Subcutaneous abdominal adipose tissue (tissue), 5 donors: ENCODE results near the gene IFIT2.

ENCODE experiments used
- H3K27ac ChIP-seq: one replicate; pipeline ENCODE4 v1.7.0; 2013; ENCODE audit warnings: low read depth, mild to moderate bottlenecking, inconsistent platforms, low read length, moderate library complexity
- H3K27me3 ChIP-seq, 5 donors: one replicate each; pipeline ENCODE4 v1.7.0; 2013; ENCODE audit warnings: low read length in 5 of 5, inconsistent platforms in 1 of 5; ENCODE audit not compliant: control insufficient read depth in 5 of 5, insufficient read depth in 4 of 5
- H3K36me3 ChIP-seq, 5 donors: one replicate each; pipeline ENCODE4 v1.7.0; 2013; ENCODE audit warnings: low read length in 5 of 5; ENCODE audit not compliant: control insufficient read depth in 5 of 5, insufficient read depth in 5 of 5
- H3K4me1 ChIP-seq, 5 donors: one replicate each; pipeline ENCODE4 v1.7.0; 2013; ENCODE audit warnings: low read length in 5 of 5, mild to moderate bottlenecking in 3 of 5, moderate library complexity in 1 of 5; ENCODE audit not compliant: control insufficient read depth in 5 of 5, insufficient read depth in 5 of 5
- H3K4me3 ChIP-seq, 5 donors: one replicate each; pipeline ENCODE4 v1.7.0; 2013; ENCODE audit warnings: low read length in 5 of 5, low read depth in 1 of 5
- H3K9ac ChIP-seq, 5 donors: one replicate each; pipeline ENCODE4 v1.7.0; 2013; ENCODE audit warnings: low read length in 5 of 5, mild to moderate bottlenecking in 4 of 5, moderate library complexity in 3 of 5
- H3K9me3 ChIP-seq, 5 donors: one replicate each; pipeline ENCODE4 v1.7.0; 2013; ENCODE audit warnings: low read length in 5 of 5; ENCODE audit not compliant: control insufficient read depth in 5 of 5
- donor health status: healthy.
- donor health status: healthy.
- donor health status: healthy.
- donor health status: healthy.
- donor health status: healthy.

The IFIT2 gene

DNA sequence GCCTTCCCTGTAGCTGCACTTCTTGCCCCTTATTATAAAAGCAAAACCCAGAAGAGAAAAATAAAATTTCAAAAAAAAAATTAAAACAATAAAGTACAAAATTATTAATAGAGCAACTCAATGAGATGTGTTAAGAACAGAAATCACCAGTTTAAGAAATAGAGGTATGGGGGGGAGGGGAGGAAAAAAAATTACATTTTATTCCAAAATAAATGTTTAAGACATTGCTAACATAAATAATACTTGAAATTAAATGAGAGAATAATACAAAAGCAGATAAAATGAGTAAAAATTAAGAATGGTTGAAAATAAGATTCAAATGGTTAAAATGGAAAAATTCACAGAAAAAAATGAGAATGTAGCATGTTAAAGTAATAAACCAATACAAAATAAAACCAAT lies 3.1 kb downstream of the IFIT2 start:
- no peak overlapping the region for H3K4me3 ChIP-seq
- H3K9ac ChIP-seq, result no peak overlapping the region
- peaks cover 3 to 43% (median 38%) of the 10 kb centered on the region in 5 donors for H3K4me1 ChIP-seq
- H3K9me3 ChIP-seq, result no peaks in the 10 kb centered on the region
- H3K27ac ChIP-seq, result no peak overlapping the region
- peaks cover 3 to 30% (median 15%) of the 10 kb centered on the region in 5 donors for H3K36me3 ChIP-seq
- H3K27me3 ChIP-seq, result no peaks in the 10 kb centered on the region

DNA sequence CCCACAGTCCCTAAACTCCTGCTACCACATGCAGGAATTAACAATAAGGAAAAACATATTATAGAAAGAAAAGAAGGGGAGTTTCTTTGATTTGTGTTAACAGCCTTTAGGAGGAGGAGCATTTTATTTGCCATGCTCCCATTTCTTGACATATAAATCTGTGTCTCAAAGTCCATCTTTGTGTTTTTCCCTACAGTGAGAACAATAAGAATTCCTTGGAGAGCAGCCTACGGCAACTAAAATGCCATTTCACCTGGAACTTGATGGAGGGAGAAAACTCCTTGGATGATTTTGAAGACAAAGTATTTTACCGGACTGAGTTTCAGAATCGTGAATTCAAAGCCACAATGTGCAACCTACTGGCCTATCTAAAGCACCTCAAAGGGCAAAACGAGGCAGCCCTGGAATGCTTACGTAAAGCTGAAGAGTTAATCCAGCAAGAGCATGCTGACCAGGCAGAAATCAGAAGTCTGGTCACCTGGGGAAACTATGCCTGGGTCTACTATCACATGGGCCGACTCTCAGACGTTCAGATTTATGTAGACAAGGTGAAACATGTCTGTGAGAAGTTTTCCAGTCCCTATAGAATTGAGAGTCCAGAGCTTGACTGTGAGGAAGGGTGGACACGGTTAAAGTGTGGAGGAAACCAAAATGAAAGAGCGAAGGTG lies 4.1 kb downstream of the IFIT2 start:
- Histone ChIP-seq H3K27me3 (no peaks in the 10 kb centered on the region), H3K9ac (no peak overlapping the region), H3K9me3 (no peaks in the 10 kb centered on the region), H3K4me3 (no peak overlapping the region), H3K27ac (no peak overlapping the region), H3K36me3 (peaks cover 3 to 30% (median 15%) of the 10 kb centered on the region in 5 donors), H3K4me1 (peaks cover 3 to 48% (median 43%) of the 10 kb centered on the region in 5 donors)

DNA sequence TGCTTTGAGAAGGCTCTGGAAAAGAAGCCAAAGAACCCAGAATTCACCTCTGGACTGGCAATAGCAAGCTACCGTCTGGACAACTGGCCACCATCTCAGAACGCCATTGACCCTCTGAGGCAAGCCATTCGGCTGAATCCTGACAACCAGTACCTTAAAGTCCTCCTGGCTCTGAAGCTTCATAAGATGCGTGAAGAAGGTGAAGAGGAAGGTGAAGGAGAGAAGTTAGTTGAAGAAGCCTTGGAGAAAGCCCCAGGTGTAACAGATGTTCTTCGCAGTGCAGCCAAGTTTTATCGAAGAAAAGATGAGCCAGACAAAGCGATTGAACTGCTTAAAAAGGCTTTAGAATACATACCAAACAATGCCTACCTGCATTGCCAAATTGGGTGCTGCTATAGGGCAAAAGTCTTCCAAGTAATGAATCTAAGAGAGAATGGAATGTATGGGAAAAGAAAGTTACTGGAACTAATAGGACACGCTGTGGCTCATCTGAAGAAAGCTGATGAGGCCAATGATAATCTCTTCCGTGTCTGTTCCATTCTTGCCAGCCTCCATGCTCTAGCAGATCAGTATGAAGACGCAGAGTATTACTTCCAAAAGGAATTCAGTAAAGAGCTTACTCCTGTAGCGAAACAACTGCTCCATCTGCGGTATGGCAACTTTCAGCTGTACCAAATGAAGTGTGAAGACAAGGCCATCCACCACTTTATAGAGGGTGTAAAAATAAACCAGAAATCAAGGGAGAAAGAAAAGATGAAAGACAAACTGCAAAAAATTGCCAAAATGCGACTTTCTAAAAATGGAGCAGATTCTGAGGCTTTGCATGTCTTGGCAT lies 4.8 kb downstream of the IFIT2 start:
- Histone ChIP-seq H3K36me3 (peaks cover 3 to 30% (median 15%) of the 10 kb centered on the region in 5 donors), H3K27ac (no peak overlapping the region), H3K4me3 (no peak overlapping the region), H3K9me3 (no peaks in the 10 kb centered on the region), H3K4me1 (peaks cover 0 to 42% (median 37%) of the 10 kb centered on the region in 5 donors), H3K27me3 (no peaks in the 10 kb centered on the region), H3K9ac (no peak overlapping the region)

DNA sequence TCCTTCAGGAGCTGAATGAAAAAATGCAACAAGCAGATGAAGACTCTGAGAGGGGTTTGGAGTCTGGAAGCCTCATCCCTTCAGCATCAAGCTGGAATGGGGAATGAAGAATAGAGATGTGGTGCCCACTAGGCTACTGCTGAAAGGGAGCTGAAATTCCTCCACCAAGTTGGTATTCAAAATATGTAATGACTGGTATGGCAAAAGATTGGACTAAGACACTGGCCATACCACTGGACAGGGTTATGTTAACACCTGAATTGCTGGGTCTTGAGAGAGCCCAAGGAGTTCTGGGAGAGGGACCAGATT lies 5.4 kb downstream of the IFIT2 start:
- Histone ChIP-seq H3K36me3 (peaks cover 3 to 30% (median 15%) of the 10 kb centered on the region in 5 donors), H3K4me3 (no peak overlapping the region), H3K27me3 (no peaks in the 10 kb centered on the region), H3K9ac (no peak overlapping the region), H3K4me1 (peaks cover 0 to 39% (median 33%) of the 10 kb centered on the region in 5 donors), H3K27ac (no peak overlapping the region), H3K9me3 (no peaks in the 10 kb centered on the region)

DNA sequence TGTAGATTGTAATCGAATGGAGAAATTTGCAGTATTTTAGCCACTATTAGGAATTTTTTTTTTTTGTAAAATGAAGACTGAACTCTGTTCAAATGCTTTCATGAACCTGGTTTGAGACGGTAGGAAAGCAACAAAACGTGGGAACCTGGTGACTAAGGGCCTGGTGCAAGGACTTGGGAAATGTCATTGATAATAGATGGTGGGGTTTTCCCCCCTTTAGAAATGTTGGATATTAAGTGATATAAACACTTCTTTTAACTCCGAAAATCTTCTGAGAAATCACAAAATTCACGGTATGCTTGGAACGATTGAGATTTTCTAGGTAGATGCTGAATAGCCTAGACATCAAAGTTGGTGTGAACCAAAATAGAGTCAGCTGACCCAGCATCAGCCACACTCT lies 6.4 kb downstream of the IFIT2 start:
- Histone ChIP-seq H3K27ac (no peak overlapping the region), H3K27me3 (no peaks in the 10 kb centered on the region), H3K36me3 (peaks cover 3 to 30% (median 15%) of the 10 kb centered on the region in 5 donors), H3K4me3 (no peak overlapping the region), H3K9ac (no peak overlapping the region), H3K4me1 (peaks cover 0 to 30% (median 22%) of the 10 kb centered on the region in 5 donors), H3K9me3 (no peaks in the 10 kb centered on the region)

DNA sequence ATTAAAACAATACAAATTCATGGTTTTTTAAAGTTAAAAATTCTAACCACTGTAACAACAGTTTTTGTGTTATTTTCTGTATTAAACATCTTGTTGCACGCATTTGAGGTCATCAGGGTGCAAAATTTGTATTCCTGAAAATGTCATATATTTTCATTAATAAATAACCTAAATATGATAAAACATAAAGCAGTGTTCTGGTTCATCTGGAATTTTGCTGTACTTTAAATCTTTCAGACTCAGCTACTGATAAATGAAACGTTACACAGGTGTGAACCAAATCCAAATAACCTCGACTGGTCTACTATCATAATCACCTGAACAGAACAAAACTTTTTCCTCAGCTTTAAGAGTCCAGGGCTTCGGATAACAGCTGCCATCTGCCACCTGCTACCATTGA lies 6.9 kb downstream of the IFIT2 start:
- Histone ChIP-seq H3K4me1 (peaks cover 0 to 25% (median 18%) of the 10 kb centered on the region in 5 donors), H3K9me3 (no peaks in the 10 kb centered on the region), H3K27ac (no peak overlapping the region), H3K27me3 (no peaks in the 10 kb centered on the region), H3K4me3 (no peak overlapping the region), H3K9ac (no peak overlapping the region), H3K36me3 (peaks cover 3 to 30% (median 15%) of the 10 kb centered on the region in 5 donors)

DNA sequence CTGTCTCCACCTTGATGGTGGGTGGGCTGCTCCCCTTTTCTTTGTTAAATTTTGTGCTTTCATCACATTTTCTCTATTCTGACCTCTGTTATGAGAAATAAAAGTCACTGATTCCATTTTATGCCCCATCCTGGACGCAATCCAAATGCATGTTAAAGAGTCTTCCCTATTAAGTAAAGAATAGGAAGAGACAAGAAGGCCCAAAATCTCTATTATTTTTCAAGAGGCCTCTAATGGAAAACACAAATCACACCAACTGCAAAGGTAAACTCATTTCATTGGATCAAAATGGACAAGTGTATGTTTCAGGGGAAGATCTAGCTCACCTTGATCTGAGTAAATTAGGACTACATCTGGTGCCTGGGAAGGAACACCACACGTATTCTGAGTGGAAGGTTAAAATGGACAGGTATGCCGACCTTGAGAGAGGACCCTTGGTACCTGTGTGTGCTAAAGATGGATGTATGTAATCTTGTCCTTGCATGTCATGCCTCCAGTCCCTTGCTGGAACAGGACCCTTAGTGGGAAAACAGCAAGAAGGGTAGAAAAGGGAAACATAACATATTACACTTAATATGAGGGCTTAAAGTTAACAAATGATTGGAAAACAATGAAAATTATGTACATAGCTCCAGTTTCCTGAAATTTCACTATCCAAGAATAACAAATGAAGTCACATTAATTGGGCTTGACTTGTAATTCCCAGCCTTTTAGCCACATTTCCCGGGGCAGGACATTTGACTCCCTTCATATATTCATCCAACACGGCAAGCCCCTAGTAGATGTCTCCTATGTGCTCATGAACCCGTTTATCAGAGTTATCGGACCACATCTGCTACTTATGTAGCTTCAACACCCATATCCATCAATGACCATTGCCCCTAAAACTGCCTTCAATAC lies 7.6 kb downstream of the IFIT2 start:
- Histone ChIP-seq H3K9me3 (no peaks in the 10 kb centered on the region), H3K27me3 (no peaks in the 10 kb centered on the region), H3K4me3 (no peak overlapping the region), H3K4me1 (peaks cover 0 to 18% (median 11%) of the 10 kb centered on the region in 5 donors), H3K27ac (no peak overlapping the region), H3K36me3 (peaks cover 3 to 30% (median 15%) of the 10 kb centered on the region in 5 donors), H3K9ac (no peak overlapping the region)

DNA sequence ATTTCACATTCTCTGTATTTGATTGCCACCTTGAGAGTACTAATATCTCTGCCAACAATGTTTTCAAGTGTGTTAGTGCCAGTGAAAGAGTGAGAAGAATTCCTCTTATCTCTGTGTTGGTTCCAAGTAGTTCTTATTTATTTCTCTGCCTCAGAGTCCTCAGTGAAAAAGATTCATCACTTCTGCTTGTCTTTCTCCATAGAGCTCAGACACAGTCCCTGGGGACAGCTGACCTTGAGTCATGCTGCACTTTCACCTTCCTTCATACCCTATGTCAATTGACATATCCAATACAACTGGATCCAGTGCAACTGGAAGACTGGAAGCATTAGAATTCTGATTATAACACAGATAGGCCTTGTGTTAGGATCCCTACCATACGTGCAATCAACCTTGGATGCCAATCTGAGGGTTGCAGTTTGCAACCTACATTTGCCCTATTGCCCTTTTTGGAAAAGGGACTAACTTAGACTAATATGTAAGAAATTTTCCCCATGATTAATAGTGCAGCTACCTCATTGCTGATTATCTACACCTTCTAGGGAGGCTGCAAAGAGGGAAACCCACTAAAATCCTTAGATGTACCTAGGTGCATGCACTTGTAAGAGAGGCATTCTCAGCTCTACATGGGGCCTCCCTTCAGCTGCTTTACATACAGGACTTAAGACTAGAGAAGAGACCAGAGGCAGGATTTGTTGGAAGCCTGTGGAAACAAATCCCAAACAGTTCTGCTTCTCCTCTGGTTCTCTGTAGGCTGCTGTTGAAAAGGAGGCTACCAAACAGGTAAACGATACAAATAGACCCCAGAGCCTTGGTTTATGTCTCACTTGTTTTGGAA lies 8.4 kb downstream of the IFIT2 start:
- no peak overlapping the region for H3K27ac ChIP-seq
- no peaks in the 10 kb centered on the region for H3K9me3 ChIP-seq
- peaks cover 3 to 30% (median 15%) of the 10 kb centered on the region in 5 donors for H3K36me3 ChIP-seq
- no peak overlapping the region for H3K9ac ChIP-seq
- no peaks in the 10 kb centered on the region for H3K27me3 ChIP-seq
- peaks cover 0 to 22% (median 10%) of the 10 kb centered on the region in 5 donors for H3K4me1 ChIP-seq
- no peak overlapping the region for H3K4me3 ChIP-seq

DNA sequence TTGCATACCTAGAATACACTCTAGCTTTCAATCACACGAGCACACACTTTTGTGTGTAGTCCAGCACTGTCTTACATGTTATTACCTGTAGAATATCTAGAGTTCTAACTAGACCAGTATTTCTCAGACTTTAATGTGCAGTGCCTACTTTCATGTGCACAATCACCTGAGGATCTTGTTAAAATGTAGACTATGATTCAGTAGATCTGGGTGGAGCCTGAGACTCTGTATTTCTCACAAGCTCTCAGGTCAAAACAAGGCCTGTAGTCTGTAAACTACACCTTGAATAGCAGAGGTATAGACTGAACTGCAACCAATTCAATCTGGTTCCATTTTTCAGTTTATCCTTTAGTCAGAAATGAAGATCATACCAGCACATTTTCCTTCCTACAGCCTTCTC lies 11.1 kb downstream of the IFIT2 start:
- no peaks in the 10 kb centered on the region for H3K27me3 ChIP-seq
- no peak overlapping the region for H3K9ac ChIP-seq
- peaks cover 0 to 7% (median 0%) of the 10 kb centered on the region in 5 donors for H3K36me3 ChIP-seq
- no peak overlapping the region for H3K4me3 ChIP-seq
- no peaks in the 10 kb centered on the region for H3K9me3 ChIP-seq
- no peak overlapping the region for H3K27ac ChIP-seq
- H3K4me1 ChIP-seq, result peaks cover 0 to 15% (median 10%) of the 10 kb centered on the region in 5 donors
